Measurements from ENCODE around the gene TMA7B.
A peak's percentile ranks its signal among the peaks of the same experiment; 100 is the strongest.

TMA7B gene

GRCh38 chr22:39932166-39932565 lies 28.0 kb upstream of the TMA7B start:
- no peak overlapping the region for H3K4me3 ChIP-seq (replicated peaks; ENCODE audit: low read depth, low read length)
- TF ChIP-seq, protein P1, sequence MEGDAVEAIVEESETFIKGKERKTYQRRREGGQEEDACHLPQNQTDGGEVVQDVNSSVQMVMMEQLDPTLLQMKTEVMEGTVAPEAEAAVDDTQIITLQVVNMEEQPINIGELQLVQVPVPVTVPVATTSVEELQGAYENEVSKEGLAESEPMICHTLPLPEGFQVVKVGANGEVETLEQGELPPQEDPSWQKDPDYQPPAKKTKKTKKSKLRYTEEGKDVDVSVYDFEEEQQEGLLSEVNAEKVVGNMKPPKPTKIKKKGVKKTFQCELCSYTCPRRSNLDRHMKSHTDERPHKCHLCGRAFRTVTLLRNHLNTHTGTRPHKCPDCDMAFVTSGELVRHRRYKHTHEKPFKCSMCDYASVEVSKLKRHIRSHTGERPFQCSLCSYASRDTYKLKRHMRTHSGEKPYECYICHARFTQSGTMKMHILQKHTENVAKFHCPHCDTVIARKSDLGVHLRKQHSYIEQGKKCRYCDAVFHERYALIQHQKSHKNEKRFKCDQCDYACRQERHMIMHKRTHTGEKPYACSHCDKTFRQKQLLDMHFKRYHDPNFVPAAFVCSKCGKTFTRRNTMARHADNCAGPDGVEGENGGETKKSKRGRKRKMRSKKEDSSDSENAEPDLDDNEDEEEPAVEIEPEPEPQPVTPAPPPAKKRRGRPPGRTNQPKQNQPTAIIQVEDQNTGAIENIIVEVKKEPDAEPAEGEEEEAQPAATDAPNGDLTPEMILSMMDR (IDR thresholded peaks at IDR 0.05; ENCODE audit: low read length, missing control alignments), result no peak
- DNase-seq (ENCODE audit: low read depth), result no peak

- TF ChIP-seq, protein P1 (IDR thresholded peaks at IDR 0.05; ENCODE audit: low read length, missing control alignments), result peak; percentile 74
- no peak overlapping the region for H3K4me3 ChIP-seq (replicated peaks; ENCODE audit: low read depth, low read length)
- DNase-seq (ENCODE audit: low read depth), result peak; percentile 39
Measured at GRCh38 chr22:39932918-39933649, 27.1 kb upstream of the TMA7B start.

- TF ChIP-seq, protein P1 (IDR thresholded peaks at IDR 0.05; ENCODE audit: low read length, missing control alignments), result no peak
- no peak overlapping the region for H3K4me3 ChIP-seq (replicated peaks; ENCODE audit: low read depth, low read length)
- DNase-seq (ENCODE audit: low read depth), result no peak
Measured at GRCh38 chr22:39933741-39934140, 26.5 kb upstream of the TMA7B start.

DNA sequence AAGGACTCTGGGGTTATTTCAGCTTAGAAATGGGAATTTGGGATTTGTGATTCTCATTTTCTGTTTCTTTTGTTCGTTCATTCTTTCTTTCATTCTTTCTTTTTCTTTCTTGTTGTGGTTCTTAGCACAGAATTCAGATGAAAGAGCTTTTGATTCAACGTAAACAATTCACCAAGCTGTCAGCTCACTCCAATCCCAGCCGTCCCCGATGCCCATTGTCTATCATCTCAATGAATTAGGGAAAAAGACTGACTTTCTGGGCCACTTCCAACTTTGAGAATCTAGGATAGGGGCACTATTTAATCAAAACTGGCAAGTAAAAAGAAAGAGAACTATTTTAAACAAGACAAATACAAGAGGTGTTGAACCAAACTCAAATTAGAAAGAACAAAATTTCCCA lies 25.1 kb upstream of the TMA7B start:
- no peak for DNase-seq (ENCODE audit: low read depth)
- no peak overlapping the region for H3K4me3 ChIP-seq (replicated peaks; ENCODE audit: low read depth, low read length)
- TF ChIP-seq, protein P1 (IDR thresholded peaks at IDR 0.05; ENCODE audit: low read length, missing control alignments), result no peak

GRCh38 chr22:39935612-39936011 lies 24.6 kb upstream of the TMA7B start:
- no peak for DNase-seq (ENCODE audit: low read depth)
- no peak overlapping the region for H3K4me3 ChIP-seq (replicated peaks; ENCODE audit: low read depth, low read length)
- TF ChIP-seq, protein P1 (IDR thresholded peaks at IDR 0.05; ENCODE audit: low read length, missing control alignments), result no peak

- no peak for DNase-seq (ENCODE audit: low read depth)
- TF ChIP-seq, protein P1 (IDR thresholded peaks at IDR 0.05; ENCODE audit: low read length, missing control alignments), result no peak
- H3K4me3 ChIP-seq (replicated peaks; ENCODE audit: low read depth, low read length), result no peak overlapping the region
Measured at GRCh38 chr22:39936523-39937145, 23.6 kb upstream of the TMA7B start.

Measured in fibroblast of pulmonary artery (primary cell).